Mesenteric fat pad (tissue), 1 donor: ENCODE measurements around the gene CUL9. TPM values are rescaled to one million over a fixed set of nuclear protein-coding genes. Genes with fewer than 3 reads are reported as not detected.

Source experiments
- DNase-seq: peaks from one replicate; pipeline ENCODE4 v3.0.0-alpha.2; 2020; ENCODE audit warnings: low spot score
- total RNA-seq: library from RNA; stranded (reverse); fragmentation: NEBNext Ultra II Directional; extraction: Animal tissue kit (Norgen Biotek cat#: 25700); gene quantifications from one replicate; pipeline ENCODE4 v1.2.1, GENCODE V29; 2021
- donor health status: DM: yes; HTN: yes; CAD: no.

The CUL9 gene
- total RNA-seq, 1 donor from 2014 or later = 26.6 TPM

DNA sequence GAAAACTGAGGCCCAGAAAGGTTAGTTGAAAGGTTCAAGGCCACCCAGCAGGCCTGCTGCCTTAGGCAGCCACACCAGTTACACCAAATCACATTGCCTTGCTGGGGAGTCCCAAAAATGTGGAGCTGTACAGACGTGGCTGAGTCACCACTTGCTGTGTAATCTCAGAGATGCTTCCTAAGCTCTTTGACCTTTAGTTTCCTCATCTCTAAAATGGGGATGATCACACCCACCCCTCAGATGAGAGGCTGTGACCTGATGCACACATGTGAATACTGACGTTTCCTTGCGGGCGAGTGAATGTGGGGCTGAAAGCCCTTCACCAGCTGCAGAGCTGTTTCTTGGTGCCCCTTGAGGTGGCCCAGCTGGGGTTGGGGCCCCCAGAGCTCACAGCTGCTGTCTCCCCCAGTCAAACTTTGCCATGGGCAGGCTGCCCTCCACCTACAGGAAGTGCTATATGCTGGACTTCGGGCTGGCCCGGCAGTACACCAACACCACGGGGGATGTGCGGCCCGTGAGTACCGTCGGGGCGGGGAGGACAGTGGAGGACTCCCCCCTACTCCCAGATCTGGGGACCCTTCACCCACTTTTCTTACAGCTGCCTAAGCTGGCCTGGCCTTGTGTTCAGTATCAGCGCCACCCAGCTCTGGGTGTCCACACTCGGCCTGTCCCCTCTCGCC is 72.3 kb downstream of the CUL9 start:
- DNase-seq = no peak

GRCh38 chr6:43254846-43255245 is 72.8 kb downstream of the CUL9 start:
- no peak for DNase-seq

- no peak for DNase-seq
These were observed 73.5 kb downstream of the CUL9 start for GRCh38 chr6:43255408-43256054.

GRCh38 chr6:43256670-43257366 is 74.8 kb downstream of the CUL9 start:
- DNase-seq = no peak

GRCh38 chr6:43257367-43258145 is 75.6 kb downstream of the CUL9 start:
- DNase-seq = no peak

DNA sequence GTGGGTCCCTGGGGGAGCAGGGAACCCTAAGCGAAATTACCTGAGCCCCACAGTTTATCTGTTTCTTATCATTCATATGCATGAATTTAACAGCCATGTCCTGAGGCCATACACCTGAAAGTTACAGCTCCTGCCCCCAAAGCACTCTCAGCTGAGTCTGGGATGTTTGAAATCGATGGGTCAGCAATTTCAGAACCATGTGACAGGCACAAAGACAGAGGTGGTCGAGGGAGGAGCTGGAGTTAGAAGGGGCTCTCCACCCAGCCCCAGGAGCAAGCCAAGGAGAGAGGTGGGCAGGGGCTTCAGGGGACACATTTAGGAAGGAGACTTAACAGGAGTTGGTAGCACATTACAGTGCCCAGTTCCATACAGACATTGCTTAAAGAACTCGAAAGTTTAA is 76.2 kb downstream of the CUL9 start:
- no peak for DNase-seq

GRCh38 chr6:43258807-43259686 is 77.1 kb downstream of the CUL9 start:
- no peak for DNase-seq

GRCh38 chr6:43260791-43261190 is 78.8 kb downstream of the CUL9 start:
- DNase-seq = no peak

GRCh38 chr6:43261198-43261597 is 79.2 kb downstream of the CUL9 start:
- no peak for DNase-seq

DNA sequence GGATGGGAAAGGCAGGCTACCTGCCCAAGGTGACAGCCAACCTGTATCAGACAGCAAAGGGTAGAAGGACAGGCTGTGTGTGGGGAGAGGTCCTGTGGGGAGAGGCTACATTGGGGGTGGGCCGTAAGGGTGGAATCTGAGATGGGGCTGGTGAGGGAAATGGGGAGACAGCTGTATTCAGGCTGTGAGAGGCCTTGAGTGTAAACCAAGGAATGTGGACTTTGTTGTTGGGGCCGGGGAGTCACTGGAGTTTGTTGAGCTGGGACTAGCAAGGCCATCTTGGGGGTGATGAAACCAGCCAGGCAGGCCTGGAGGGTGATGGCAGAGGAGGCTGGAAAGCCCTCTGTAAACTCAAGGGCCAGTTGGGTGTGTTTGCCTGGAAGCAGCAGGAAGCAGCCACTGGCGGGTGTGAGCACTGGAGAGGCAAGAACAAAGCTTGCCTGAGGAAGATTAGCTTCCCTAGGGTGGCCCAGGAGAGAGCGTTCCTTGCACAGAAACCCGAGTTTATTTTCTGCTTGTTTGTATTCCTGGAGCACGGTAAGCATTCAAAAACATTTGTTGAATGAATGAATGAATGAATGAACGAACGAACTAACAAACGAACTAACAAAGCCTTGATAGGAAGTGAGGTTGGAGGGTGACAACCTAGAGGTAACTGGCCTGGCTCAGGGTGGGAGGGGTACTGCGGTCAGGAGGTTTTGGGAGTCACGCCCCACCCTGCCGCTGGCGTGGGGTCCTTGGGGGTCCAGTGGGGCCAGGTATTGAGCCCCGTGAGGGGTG is 80.2 kb downstream of the CUL9 start:
- no peak for DNase-seq

DNA sequence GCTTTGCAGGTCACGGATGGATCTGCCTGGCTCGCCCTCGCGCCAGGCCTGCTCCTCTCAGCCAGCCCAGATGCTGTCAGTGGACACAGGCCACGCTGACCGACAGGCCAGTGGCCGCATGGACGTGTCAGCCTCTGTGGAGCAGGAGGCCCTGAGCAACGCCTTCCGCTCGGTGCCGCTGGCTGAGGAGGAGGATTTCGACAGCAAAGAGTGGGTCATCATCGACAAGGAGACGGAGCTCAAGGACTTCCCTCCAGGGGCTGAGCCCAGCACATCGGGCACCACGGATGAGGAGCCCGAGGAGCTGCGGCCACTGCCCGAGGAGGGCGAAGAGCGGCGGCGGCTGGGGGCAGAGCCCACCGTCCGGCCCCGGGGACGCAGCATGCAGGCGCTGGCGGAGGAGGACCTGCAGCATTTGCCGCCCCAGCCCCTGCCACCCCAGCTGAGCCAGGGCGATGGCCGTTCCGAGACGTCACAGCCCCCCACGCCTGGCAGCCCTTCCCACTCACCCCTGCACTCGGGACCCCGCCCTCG is 80.9 kb downstream of the CUL9 start:
- DNase-seq = no peak

DNA sequence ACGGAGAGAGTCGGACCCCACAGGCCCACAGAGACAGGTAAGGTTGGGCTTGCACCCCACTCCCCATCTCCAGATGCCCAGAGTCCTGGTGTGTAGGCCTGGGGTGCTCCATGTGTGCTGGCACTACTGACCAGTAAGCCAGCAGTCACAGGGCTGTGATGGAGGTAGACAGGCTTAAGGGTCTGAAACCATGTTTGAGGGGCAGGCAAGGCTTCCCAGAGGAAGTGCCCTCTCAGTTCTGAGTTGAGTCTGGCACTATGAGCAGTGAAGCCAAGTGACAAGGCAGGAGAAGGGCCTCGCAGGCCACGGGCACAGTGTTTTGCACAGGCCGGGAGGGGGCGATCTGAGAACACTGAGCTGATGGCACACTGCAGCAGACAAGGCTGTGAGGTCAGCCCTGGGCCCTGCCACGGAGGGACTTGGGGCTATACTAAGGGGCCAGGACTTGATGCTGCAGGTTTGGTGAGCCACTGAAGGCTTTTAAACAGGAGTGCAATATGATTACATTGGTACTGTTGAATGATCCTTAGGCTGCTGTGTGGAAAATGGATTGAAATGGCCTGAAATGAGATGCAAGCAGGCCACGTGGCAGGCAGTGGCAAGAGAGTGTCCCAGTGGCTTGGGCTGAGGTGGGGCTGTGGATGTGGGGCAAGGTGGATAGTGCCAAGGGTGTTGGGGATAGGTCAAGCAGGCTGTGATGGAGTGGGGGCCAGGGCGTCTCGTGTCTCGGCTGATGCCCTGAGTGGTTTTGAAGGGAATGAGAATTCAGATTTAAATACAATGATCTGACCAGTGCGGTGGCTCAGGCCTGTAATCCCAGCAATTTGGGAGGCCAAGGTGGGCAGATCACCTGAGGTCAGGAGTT is 81.5 kb downstream of the CUL9 start:
- no peak for DNase-seq

- no peak for DNase-seq
These were observed 82.7 kb downstream of the CUL9 start for GRCh38 chr6:43264599-43265145.

GRCh38 chr6:43265564-43265963 is 83.6 kb downstream of the CUL9 start:
- DNase-seq = no peak

- no peak for DNase-seq
These were observed 85.8 kb downstream of the CUL9 start for GRCh38 chr6:43267619-43268354.

- no peak for DNase-seq
These were observed 86.3 kb downstream of the CUL9 start for GRCh38 chr6:43268355-43268700.

- DNase-seq = no peak
These were observed 86.8 kb downstream of the CUL9 start for GRCh38 chr6:43268782-43269272.
